Motor neuron (in vitro differentiated cells): Measurements from ENCODE around the gene DPF3. TPM values are rescaled to one million over a fixed set of nuclear protein-coding genes. Genes with fewer than 3 reads are reported as not detected.

Source experiments
- ATAC-seq, 8 experiments: fragments of 200-7000 bp; cut with Tn5 transposase; replicated peaks in 6 of 8; 2 replicates each; pipeline ENCODE4 v1.8.0; 2021; ENCODE audit warnings: mild to moderate bottlenecking in 8 of 8, moderate library complexity in 8 of 8
- H3K27ac ChIP-seq, 2 donors: fragments of 250-450 bp; sonication (Bioruptor Pico); 2 replicates each; pipeline ENCODE4 v1.9.0; 2021; ENCODE audit warnings: antibody characterized with exemption in 2 of 2, mild to moderate bottlenecking in 2 of 2, moderate library complexity in 1 of 2
- H3K4me1 ChIP-seq, 2 donors: fragments of 250-450 bp; sonication (Bioruptor Pico); replicated peaks in 1 of 2; 2 replicates each; pipeline ENCODE4 v1.6.1; 2021; ENCODE audit warnings: antibody characterized with exemption in 2 of 2, mild to moderate bottlenecking in 2 of 2, moderate library complexity in 1 of 2
- H3K4me3 ChIP-seq, 5 donors: fragments of 250-450 bp; sonication (Bioruptor Pico); 2 replicates each; pipeline ENCODE4 v1.9.0; 2021; ENCODE audit warnings: antibody characterized with exemption in 5 of 5, mild to moderate bottlenecking in 5 of 5, moderate library complexity in 4 of 5
- WGBS, 10 experiments: fragments of 450-650 bp; shearing (Covaris generic); methylation state at CpG; one replicate each; pipeline ENCODE4 v1.0.0; 2022; 5-methylcytosine and 5-hydroxymethylcytosine counted together
- in situ Hi-C, 9 experiments: fragments of 400-800 bp; cut with MboI; loops; one replicate each; pipeline ENCODE4 v1.15.0; 2021; ENCODE audit warnings: low sequenced_read_pairs in 9 of 9, low pct_unique_long_range_greater_than_20kb in 2 of 9; ENCODE audit not compliant: unreplicated experiment in 9 of 9
- total RNA-seq, 8 experiments: library from RNA; unstranded; fragments of 300-600 nt; gene quantifications; 2 replicates each; pipeline versions ENCODE4 v1.2.3 to v1.2.4, GENCODE V29; 2022

DPF3 gene
- total RNA-seq, 8 experiments from 2014 or later: 5.0 to 10.8 (median 8.6) TPM

DNA sequence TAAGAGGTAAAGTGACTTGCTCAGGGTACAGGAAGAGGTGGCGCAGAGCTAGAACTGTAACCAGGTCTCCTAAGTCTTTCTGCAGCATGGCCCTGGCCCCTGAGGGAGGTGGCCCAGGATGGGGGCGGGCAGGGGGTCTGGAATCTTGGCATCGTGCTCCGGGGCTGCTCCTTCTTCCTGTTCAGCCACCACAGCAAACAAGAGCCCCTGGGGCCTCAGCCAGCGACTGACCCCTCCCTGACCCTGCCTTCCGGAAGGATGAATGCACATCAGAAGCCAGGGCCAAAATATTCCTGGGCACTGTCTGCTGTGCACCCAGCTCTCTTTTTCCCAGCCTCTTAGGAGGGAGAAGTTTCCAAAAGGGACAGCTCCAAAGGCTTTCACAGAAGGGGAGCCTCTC is 242.8 kb downstream of the DPF3 start:
- H3K27ac ChIP-seq: no peak overlapping the region
- WGBS, 10 experiments: 0 to 100% (median 0%) methylated on average over 1 of the region's 6 CpGs; no CpG with 5 or more reads in 7 of the 10 experiments
- in situ Hi-C loops: no loop called here
- H3K4me3 ChIP-seq: no peak overlapping the region
- peaks cover 15 to 17% of the 10 kb centered on the region in 2 donors for H3K4me1 ChIP-seq
- ATAC-seq: peak in 6 of 8 experiments; percentile 16 to 73 (median 58)

DNA sequence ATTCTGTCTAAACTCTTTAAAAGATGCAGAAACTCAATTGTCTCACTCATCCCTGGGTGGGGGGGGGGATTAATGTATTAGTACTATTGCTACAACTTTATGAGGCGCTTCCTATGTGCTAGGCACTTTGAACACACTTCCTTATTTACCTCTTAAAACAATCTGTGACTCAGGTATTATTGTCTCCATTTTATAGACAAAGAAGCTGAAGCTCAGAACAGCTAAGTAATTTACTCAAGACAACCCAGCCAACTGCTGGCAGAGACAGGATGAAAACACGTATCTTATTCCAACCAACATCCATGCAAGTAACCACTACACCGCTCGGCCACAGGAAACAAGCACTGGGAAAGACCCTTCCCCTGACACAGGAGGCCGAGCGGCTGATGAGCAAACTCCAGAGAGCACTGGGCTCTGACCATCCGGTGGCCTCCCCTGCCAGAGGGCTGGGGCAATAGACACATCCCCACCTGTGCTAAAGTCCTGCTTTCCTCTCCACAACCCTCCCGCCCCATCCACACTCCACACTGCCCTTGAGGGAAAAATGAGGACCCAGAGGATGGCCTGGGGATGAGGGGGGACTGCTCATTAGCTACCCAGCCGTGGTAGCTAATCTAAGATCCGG is 244.2 kb downstream of the DPF3 start:
- 0 to 100% (median 57%) methylated on average over 1 to 7 of the region's 10 CpGs; no CpG with 5 or more reads in 2 of the 10 experiments for WGBS, 10 experiments
- ATAC-seq: no peak
- in situ Hi-C loops: no loop called here
- Histone ChIP-seq H3K4me1 (peaks cover 15 to 17% of the 10 kb centered on the region in 2 donors), H3K4me3 (no peak overlapping the region), H3K27ac (no peak overlapping the region)

DNA sequence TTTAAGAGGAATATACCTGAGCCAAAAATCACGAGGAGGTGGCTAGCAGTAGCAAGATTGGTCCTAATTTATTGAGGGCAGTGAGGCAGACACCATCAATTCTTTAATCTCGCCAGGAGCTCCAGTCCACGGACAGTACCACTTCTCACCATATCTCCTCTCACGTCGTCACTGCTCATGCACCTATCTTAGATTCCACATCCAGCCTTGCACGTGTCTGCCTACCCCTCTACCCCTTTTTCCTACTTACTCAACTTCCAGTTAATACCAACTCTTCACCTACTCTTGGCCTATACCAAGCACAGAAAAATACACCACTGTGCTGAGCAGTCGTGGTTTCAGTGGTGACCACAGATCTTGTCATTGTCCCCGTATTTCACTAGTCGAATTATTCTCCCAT is 246.1 kb downstream of the DPF3 start:
- in situ Hi-C loops: no loop called here
- peaks cover 15 to 22% of the 10 kb centered on the region in 2 donors for H3K4me1 ChIP-seq
- ATAC-seq: no peak
- 74 to 97% (median 84%) methylated on average over 5 to 9 of the region's 9 CpGs; no CpG with 5 or more reads in 2 of the 10 experiments for WGBS, 10 experiments
- no peak overlapping the region for H3K4me3 ChIP-seq
- no peak overlapping the region for H3K27ac ChIP-seq

DNA sequence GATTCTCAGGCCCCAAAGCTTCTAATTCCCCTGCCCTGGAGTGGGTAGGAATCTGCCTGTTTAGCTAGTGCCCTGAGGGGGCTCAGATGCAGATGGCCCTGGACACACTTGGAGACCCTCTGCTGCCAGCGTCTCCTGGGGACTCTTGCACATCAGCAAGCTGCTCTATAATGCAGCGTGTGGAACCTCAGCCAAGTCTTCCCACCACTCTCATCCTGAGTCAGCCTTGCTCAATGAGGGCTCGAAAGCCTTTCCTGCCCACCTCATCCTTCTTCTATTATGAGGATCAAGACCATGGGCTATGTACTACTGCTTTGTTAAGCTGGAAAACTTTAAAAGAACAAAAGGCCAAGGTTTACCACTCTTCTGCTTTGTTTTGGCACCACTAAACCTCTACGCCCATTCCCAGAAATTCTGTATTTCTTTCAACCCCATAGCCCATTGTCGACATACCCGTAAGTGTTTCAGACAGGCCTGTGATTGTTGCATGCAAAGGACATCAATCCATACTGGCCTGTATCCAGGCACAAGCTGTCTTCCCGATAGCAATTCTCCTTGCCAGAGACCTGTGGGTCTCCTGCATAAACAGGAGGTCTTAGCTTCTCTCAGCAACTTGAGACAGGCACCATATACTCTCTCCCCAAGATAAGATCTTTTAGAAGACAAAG is 246.9 kb downstream of the DPF3 start:
- Histone ChIP-seq H3K27ac (no peak overlapping the region), H3K4me3 (no peak overlapping the region), H3K4me1 (peaks cover 15 to 22% of the 10 kb centered on the region in 2 donors)
- ATAC-seq: no peak
- in situ Hi-C loops: no loop called here
- 36 to 100% (median 83%) methylated on average over 1 to 6 of the region's 7 CpGs; no CpG with 5 or more reads in 2 of the 10 experiments for WGBS, 10 experiments

DNA sequence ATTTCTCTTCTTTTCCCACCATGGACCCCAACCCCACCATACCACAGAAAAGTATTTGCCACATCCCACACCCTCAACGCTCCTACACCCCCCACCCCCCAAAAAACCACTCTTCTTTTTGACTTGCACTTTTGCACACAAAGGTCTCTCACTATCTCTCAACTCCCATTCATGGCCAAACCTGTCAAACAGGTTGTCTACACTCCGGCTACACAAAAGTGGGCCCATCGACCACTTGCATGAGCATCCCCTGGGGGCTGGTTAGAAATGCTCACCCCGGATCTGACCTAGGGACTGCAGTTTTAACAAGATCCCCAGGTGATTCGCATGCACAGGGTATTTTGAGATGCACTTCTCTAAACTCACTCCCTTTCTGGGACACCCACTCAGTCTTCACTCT is 248.2 kb downstream of the DPF3 start:
- in situ Hi-C loops: no loop called here
- H3K27ac ChIP-seq: no peak overlapping the region
- H3K4me1 ChIP-seq: peaks cover 8 to 14% of the 10 kb centered on the region in 2 donors
- no peak for ATAC-seq
- H3K4me3 ChIP-seq: no peak overlapping the region
- WGBS, 10 experiments: 70 to 82% (median 75%) methylated on average over 1 to 4 of the region's 5 CpGs; no CpG with 5 or more reads in 6 of the 10 experiments

DNA sequence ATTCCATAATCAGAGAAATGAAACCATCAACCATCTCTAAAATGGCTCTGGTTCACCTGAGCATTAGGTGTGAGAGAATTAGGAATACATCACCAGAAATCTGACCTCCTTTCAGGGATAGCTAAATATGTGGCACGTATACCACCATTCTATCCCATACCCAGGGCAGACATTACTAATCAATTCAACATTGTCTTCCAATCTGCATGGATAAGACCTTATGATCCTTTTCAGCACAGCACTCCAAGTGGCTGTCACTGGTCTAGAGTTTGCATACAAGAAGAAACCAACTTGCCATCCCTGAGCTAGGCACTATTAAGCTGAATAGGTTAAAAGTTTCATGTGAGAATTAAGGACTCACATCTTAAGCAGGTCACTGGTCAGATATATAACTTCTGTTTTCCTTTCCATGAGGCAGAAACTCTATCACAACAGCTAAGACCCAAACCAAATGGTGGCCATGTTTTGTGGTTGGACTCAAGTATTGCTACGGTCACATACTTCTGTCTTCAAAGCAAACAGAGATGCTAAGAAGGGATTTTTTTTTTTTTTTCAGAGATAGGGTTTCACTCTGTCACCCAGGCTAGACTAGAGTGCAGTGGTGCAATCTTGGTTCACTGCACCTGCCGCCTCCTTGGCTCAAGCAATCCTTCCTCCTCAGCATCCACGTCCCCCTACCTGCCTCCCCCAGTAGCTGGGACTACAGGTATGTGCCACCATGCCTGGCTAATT is 249.0 kb downstream of the DPF3 start:
- ATAC-seq: no peak
- H3K4me1 ChIP-seq: peaks cover under 1 to 6% of the 10 kb centered on the region in 2 donors
- in situ Hi-C loops: no loop called here
- no peak overlapping the region for H3K27ac ChIP-seq
- H3K4me3 ChIP-seq: no peak overlapping the region
- WGBS, 10 experiments: 52 to 100% (median 95%) methylated on average over 1 to 4 of the region's 4 CpGs; no CpG with 5 or more reads in 1 of the 10 experiments

DNA sequence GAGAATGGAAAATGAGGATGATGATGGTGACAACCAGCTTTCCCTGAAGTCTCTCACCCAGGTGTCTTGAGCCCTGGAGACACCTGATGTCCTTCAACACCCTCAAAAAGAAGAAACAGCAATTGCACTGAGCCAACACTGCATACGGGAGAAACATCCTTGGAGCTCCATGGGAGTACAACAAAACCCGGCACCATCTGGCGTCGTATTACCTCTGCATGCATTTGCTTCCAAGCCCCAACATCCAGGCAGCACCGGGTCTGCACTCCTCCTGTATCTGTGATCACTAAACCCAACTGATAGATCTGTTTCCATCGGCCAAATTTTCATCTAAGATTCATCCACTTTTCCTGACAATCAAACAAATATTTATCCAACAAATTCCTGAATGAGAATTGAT is 249.9 kb downstream of the DPF3 start:
- H3K27ac ChIP-seq: no peak overlapping the region
- 38 to 100% (median 80%) methylated on average over 1 to 4 of the region's 6 CpGs for WGBS, 10 experiments
- no peak overlapping the region for H3K4me3 ChIP-seq
- ATAC-seq: no peak
- peaks cover 0 to 4% of the 10 kb centered on the region in 2 donors for H3K4me1 ChIP-seq
- in situ Hi-C loops: no loop called here

DNA sequence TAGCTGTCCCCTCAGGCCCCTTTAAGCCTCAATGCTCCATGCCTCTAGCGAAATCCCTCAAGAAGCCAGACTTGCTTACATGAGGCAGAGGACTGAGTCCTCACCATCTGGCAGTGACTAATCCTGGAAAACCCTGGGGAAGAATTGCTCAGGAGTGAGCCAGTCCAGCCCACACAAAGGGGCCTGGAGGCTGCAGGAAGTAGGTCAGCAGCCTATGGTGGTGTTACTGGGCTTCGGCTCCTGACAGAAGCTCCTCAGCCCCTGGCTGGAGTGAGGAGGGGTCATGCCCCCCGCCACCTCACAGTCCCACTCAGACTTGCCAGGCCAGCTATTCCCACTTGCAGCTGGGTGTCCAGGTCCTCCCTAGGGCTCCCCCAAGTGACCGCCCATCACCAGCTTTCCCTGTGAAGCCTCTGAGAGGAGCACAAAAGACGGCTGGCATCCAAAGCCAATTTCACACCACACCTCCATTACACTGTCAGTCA is 250.5 kb downstream of the DPF3 start:
- ATAC-seq: peak; percentile 91 to 100 (median 99)
- Histone ChIP-seq H3K4me3 (no peak overlapping the region), H3K27ac (peak overlapping the region in 1 of 2 donors; percentile 32), H3K4me1 (peaks cover 0 to 4% of the 10 kb centered on the region in 2 donors)
- WGBS, 10 experiments: 0 to 68% (median 41%) methylated on average over 1 to 4 of the region's 5 CpGs; no CpG with 5 or more reads in 4 of the 10 experiments
- in situ Hi-C loops: no loop called here

DNA sequence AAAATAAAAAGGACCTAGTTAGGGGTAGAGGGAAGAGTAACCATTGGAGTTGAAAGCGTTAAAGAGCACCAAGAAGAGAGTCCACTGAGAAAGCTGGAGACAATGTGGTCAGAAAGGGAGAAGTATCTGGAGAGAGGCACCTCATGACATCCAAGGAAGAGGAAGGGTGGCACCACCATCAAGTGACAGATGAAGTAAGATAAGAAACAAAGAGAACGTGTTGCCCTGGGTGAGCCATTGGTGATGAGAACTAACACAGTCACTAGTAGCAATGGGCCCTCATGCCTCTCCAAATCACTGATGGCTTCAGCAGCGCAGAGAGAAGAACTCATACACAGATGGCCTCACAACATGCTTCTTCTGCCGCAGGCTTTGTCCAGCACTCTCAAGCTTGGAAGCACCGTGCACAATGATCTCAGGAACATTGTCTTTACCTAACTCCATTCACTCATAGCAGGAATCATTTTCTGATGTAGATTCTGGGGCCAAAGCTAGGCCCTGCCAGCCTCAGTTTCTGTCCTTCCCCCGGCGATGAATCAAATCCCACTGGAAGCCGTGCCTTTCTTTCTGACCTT is 252.9 kb downstream of the DPF3 start:
- Histone ChIP-seq H3K4me3 (no peak overlapping the region), H3K27ac (no peak overlapping the region), H3K4me1 (peaks cover 0 to 4% of the 10 kb centered on the region in 2 donors)
- in situ Hi-C loops: no loop called here
- no peak for ATAC-seq
- 59 to 100% (median 95%) methylated on average over 2 to 8 of the region's 8 CpGs; no CpG with 5 or more reads in 3 of the 10 experiments for WGBS, 10 experiments

DNA sequence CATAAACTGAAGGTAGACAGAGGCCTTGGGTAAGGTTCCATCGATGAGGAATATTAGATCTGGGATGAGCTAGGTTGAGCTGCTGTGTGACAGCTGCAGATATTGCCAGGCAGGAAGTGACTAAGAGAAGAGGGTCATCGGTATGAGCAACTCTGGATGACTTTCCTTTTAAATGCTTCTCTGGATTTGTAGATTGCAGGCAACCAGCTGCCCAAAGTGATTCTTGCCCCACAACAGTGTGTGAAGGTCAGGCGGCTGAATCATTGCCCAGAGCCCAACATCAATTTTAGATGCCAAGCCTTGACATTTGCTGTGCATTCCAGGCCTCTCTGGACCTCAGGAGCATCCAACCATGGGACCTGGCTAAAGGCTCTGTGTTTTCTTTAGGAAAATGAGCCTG is 255.9 kb downstream of the DPF3 start:
- Histone ChIP-seq H3K27ac (no peak overlapping the region), H3K4me3 (no peak overlapping the region), H3K4me1 (no peaks in the 10 kb centered on the region)
- 0 to 100% (median 70%) methylated on average over 1 to 3 of the region's 3 CpGs; no CpG with 5 or more reads in 1 of the 10 experiments for WGBS, 10 experiments
- in situ Hi-C loops: no loop called here
- ATAC-seq: peak in 2 of 8 experiments; percentile 43 to 44

DNA sequence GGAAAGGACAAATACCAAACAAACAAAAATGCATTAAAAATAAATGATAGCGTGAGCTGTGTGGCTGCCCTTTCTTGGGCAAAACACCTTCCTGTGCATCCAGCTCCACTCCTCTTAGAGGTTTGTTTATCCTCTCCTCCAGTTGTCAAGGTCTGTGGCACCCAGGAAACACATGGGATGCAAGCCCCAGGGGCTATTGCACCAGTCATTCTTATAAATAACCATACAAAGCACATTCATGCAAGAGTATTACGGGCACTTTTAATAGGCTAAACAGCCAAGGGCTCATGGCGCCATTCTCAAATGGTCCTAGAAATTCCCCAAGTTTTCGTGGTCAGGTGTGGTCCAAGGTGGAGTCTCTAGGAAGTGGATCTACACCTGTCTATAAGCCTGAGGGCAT is 257.0 kb downstream of the DPF3 start:
- 75 to 100% (median 92%) methylated on average over 1 to 4 of the region's 4 CpGs; no CpG with 5 or more reads in 2 of the 10 experiments for WGBS, 10 experiments
- peak in 1 of 8 experiments; percentile 44 for ATAC-seq
- no peak overlapping the region for H3K4me3 ChIP-seq
- no peaks in the 10 kb centered on the region for H3K4me1 ChIP-seq
- in situ Hi-C loops: no loop called here
- no peak overlapping the region for H3K27ac ChIP-seq

DNA sequence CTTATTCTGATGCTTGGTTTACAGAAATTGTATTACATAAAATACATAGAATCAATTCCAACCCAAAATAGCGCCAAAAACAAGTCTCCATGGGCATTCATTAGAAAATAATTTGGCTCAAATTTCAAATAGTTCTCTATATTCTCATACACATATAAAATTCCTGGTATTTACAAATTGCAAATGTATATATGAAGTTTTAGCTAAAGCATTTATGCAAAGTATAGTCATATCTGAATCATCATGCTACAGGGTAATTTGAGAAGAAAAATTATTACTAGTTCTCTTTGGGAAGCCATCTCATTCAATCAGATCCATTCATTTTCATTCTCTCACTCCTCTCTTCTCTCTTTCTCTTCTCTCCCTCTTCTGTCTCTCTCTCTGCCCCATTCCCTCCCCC is 257.8 kb downstream of the DPF3 start:
- H3K27ac ChIP-seq: no peak overlapping the region
- WGBS, 10 experiments: 0 to 100% (median 73%) methylated on average over 1 of the region's 1 CpG; no CpG with 5 or more reads in 2 of the 10 experiments
- no peaks in the 10 kb centered on the region for H3K4me1 ChIP-seq
- peak in 1 of 8 experiments; percentile 69 for ATAC-seq
- H3K4me3 ChIP-seq: no peak overlapping the region
- in situ Hi-C loops: no loop called here
